Ectodermal cell (in vitro differentiated cells): ENCODE results near the gene UNC5A.

Source experiments
- H3K27ac ChIP-seq: 2 replicates; pipeline ENCODE4 v1.7.0; 2013; ENCODE audit warnings: mild to moderate bottlenecking, low read depth, low read length; ENCODE audit not compliant: insufficient read depth, poor library complexity, severe bottlenecking
- H3K27me3 ChIP-seq: 2 replicates; pipeline ENCODE4 v1.7.0; 2013; ENCODE audit warnings: mild to moderate bottlenecking, low read length; ENCODE audit not compliant: insufficient read depth, control insufficient read depth, poor library complexity, severe bottlenecking
- H3K36me3 ChIP-seq: one replicate; pipeline ENCODE4 v1.7.0; 2013; ENCODE audit warnings: low read length; ENCODE audit not compliant: control insufficient read depth, insufficient read depth
- H3K4me1 ChIP-seq: one replicate; pipeline ENCODE4 v1.7.0; 2013; ENCODE audit warnings: low read length; ENCODE audit not compliant: control insufficient read depth, insufficient read depth
- H3K4me3 ChIP-seq: 2 replicates; pipeline ENCODE4 v1.7.0; 2013; ENCODE audit warnings: low read depth, low read length, control low read depth; ENCODE audit not compliant: insufficient read depth
- H3K9me3 ChIP-seq: 2 replicates; pipeline ENCODE4 v1.7.0; 2013; ENCODE audit warnings: mild to moderate bottlenecking, low read length, moderate library complexity; ENCODE audit not compliant: control insufficient read depth
- WGBS, 2 experiments: methylation state at CpG; one replicate each; pipeline ENCODE4 v1.1.7; 2013; ENCODE audit warnings: missing lambda C conversion rate in 2 of 2; 5-methylcytosine and 5-hydroxymethylcytosine counted together

UNC5A gene

GRCh38 chr5:176844706-176845391 is 34.5 kb downstream of the UNC5A start:
- no peak overlapping the region for H3K27ac ChIP-seq
- H3K4me3 ChIP-seq = no peak overlapping the region
- no peaks in the 10 kb centered on the region for H3K27me3 ChIP-seq
- H3K4me1 ChIP-seq = peaks cover 7% of the 10 kb centered on the region
- no peaks in the 10 kb centered on the region for H3K9me3 ChIP-seq
- 91% methylated on average over 21 of the region's 21 CpGs for WGBS, 2 experiments
- H3K36me3 ChIP-seq = no peaks in the 10 kb centered on the region

GRCh38 chr5:176845392-176845713 is 35.0 kb downstream of the UNC5A start:
- H3K9me3 ChIP-seq = no peaks in the 10 kb centered on the region
- no peaks in the 10 kb centered on the region for H3K27me3 ChIP-seq
- no peak overlapping the region for H3K4me3 ChIP-seq
- no peaks in the 10 kb centered on the region for H3K36me3 ChIP-seq
- WGBS, 2 experiments = 83 to 86% methylated on average over 6 of the region's 6 CpGs
- peaks cover 3% of the 10 kb centered on the region for H3K4me1 ChIP-seq
- no peak overlapping the region for H3K27ac ChIP-seq

- Histone ChIP-seq H3K36me3 (no peaks in the 10 kb centered on the region), H3K4me1 (no peaks in the 10 kb centered on the region), H3K27ac (no peak overlapping the region), H3K4me3 (no peak overlapping the region), H3K9me3 (no peaks in the 10 kb centered on the region), H3K27me3 (no peaks in the 10 kb centered on the region)
- WGBS, 2 experiments = 86 to 87% methylated on average over 24 of the region's 24 CpGs
Observed at GRCh38 chr5:176846335-176847140, 36.2 kb downstream of the UNC5A start.

- no peaks in the 10 kb centered on the region for H3K9me3 ChIP-seq
- no peaks in the 10 kb centered on the region for H3K27me3 ChIP-seq
- H3K4me3 ChIP-seq = no peak overlapping the region
- no peak overlapping the region for H3K27ac ChIP-seq
- no peaks in the 10 kb centered on the region for H3K36me3 ChIP-seq
- no peaks in the 10 kb centered on the region for H3K4me1 ChIP-seq
- WGBS, 2 experiments = 90% methylated on average over 18 of the region's 18 CpGs
Observed at GRCh38 chr5:176847148-176847547, 36.8 kb downstream of the UNC5A start.

GRCh38 chr5:176847726-176848290 is 37.4 kb downstream of the UNC5A start:
- Histone ChIP-seq H3K4me1 (no peaks in the 10 kb centered on the region), H3K27me3 (no peaks in the 10 kb centered on the region), H3K9me3 (no peaks in the 10 kb centered on the region), H3K4me3 (no peak overlapping the region), H3K36me3 (no peaks in the 10 kb centered on the region), H3K27ac (no peak overlapping the region)
- 91 to 92% methylated on average over 11 to 12 of the region's 13 CpGs for WGBS, 2 experiments

GRCh38 chr5:176848651-176849050 is 38.3 kb downstream of the UNC5A start:
- Histone ChIP-seq H3K4me1 (peaks cover 5% of the 10 kb centered on the region), H3K27me3 (no peaks in the 10 kb centered on the region), H3K4me3 (no peak overlapping the region), H3K36me3 (no peaks in the 10 kb centered on the region), H3K9me3 (no peaks in the 10 kb centered on the region), H3K27ac (no peak overlapping the region)
- whole genome bisulfite sequencing, 2 experiments = 93 to 95% methylated on average over 13 of the region's 13 CpGs

GRCh38 chr5:176849611-176850227 is 39.4 kb downstream of the UNC5A start:
- H3K27me3 ChIP-seq = no peaks in the 10 kb centered on the region
- no peaks in the 10 kb centered on the region for H3K36me3 ChIP-seq
- H3K27ac ChIP-seq = no peak overlapping the region
- H3K4me3 ChIP-seq = no peak overlapping the region
- WGBS, 2 experiments = 85 to 87% methylated on average over 7 of the region's 7 CpGs
- H3K9me3 ChIP-seq = no peaks in the 10 kb centered on the region
- H3K4me1 ChIP-seq = peaks cover 5% of the 10 kb centered on the region

GRCh38 chr5:176850371-176851245 is 40.2 kb downstream of the UNC5A start:
- 93 to 94% methylated on average over 21 of the region's 21 CpGs for WGBS, 2 experiments
- Histone ChIP-seq H3K9me3 (no peaks in the 10 kb centered on the region), H3K27ac (no peak overlapping the region), H3K4me3 (no peak overlapping the region), H3K36me3 (no peaks in the 10 kb centered on the region), H3K27me3 (no peaks in the 10 kb centered on the region), H3K4me1 (peaks cover 5% of the 10 kb centered on the region)

GRCh38 chr5:176851380-176851779 is 41.0 kb downstream of the UNC5A start:
- Histone ChIP-seq H3K27ac (no peak overlapping the region), H3K4me3 (no peak overlapping the region), H3K9me3 (no peaks in the 10 kb centered on the region), H3K36me3 (no peaks in the 10 kb centered on the region), H3K4me1 (peaks cover 5% of the 10 kb centered on the region), H3K27me3 (no peaks in the 10 kb centered on the region)
- 90 to 92% methylated on average over 12 of the region's 12 CpGs for WGBS, 2 experiments
